ENCODE results near the gene SLC18A2. TPM values are rescaled to one million over a fixed set of nuclear protein-coding genes. Genes with fewer than 3 reads are reported as not detected.

The SLC18A2 gene
- total and polyA plus RNA-seq, 2 of the 8 experiments (the other 6 are each of a cell fraction or from before 2014, with no cell fraction given), result 6.5 to 7.0 TPM

GRCh38 chr10:117198088-117198487, 42.8 kb upstream of the SLC18A2 start (continued):
- TF ChIP-seq CHD7 (IDR thresholded peaks at IDR 0.05; ENCODE audit: insufficient replicate concordance, low read length), result no peak
- TF ChIP-seq ASH2L (IDR thresholded peaks at IDR 0.05; ENCODE audit: low read length), result no peak
- TF ChIP-seq POLR2A (IDR thresholded peaks at IDR 0.05; ENCODE audit: control extremely low read depth in 1 of 2, low read depth in 2 of 2, low read length in 2 of 2), result no peak
- TF ChIP-seq TAF1 (IDR thresholded peaks at IDR 0.05; ENCODE audit: low read depth, low read length), result no peak
